Lung microvascular endothelial cell (primary cell): ENCODE results near the gene CMPK2. TPM values are rescaled to one million over a fixed set of nuclear protein-coding genes. Genes with fewer than 3 reads are reported as not detected.

Experiments
- DNase-seq, 2 donors: peaks; one replicate each; pipeline versions ENCODE4 v3.0.0 to v3.0.0-alpha.2; 2010; ENCODE audit warnings: low read depth in 2 of 2
- total RNA-seq: library from RNA; depleted of rRNA; stranded (reverse); fragments of >200 nt; gene quantifications from 2 replicates; pipeline ENCODE4 v1.2.1, GENCODE V29; 2014

Gene CMPK2
- total RNA-seq, 1 donor from 2014 or later, result 0.20 TPM

GRCh38 chr2:6845312-6845711, 20.4 kb downstream of the CMPK2 start:
- peak; percentile 31 to 44 for DNase-seq

GRCh38 chr2:6841537-6842287, 24.0 kb downstream of the CMPK2 start:
- DNase-seq, result no peak

DNA sequence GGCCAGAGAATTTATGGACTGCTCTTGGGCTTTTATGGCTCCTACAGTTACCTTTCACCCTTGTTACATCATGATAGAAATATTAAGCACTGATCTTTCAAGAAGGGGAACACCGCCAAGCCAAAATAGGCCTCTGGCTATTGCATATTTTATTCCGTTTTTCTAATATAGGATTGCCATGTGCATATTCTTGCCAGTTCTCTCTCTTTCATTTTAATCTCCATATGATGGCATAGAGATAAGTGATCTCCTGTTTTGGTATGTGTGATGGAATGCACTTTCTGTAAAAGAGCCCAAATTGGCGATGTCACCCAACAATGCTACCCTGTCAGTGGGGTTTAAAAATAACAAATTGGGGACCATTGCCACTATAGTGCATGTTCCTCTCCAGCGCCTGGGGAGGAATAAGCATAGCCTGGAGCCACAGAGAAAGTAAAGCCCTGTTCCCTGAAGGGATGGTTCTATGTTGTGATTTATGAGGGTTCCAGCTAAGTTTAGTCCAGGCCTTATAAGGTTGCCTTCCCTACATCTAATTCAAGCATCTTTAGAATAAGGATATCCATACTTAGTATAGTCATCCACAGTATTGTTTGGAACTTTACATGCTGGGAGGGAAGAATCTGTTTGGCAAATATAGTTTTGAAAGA, 26.9 kb downstream of the CMPK2 start:
- DNase-seq, result no peak

DNA sequence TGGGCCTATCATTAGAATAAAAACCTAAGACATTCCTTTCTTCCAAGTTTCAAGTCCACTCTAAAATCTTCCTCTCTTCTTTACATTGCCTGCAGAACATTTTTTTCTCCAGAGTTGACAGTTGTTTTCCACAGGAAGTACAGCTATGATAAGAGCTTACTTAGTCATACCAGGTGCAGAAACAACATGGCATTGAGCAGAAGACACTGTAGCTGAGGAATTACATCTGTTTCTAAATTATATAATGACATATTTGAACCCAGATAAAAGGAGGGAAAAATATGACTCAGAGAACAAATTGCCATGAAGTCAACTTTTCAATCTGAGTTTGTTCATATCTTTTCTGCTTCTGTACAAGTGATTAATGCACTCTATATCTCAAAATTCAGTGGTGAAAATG, 30.2 kb downstream of the CMPK2 start:
- peak in 1 of 2 donors; percentile 32 for DNase-seq

- no peak for DNase-seq
Measured at GRCh38 chr2:6834163-6834562, 31.5 kb downstream of the CMPK2 start.

- no peak for DNase-seq
Measured at GRCh38 chr2:6833300-6833604, 32.5 kb downstream of the CMPK2 start.

DNA sequence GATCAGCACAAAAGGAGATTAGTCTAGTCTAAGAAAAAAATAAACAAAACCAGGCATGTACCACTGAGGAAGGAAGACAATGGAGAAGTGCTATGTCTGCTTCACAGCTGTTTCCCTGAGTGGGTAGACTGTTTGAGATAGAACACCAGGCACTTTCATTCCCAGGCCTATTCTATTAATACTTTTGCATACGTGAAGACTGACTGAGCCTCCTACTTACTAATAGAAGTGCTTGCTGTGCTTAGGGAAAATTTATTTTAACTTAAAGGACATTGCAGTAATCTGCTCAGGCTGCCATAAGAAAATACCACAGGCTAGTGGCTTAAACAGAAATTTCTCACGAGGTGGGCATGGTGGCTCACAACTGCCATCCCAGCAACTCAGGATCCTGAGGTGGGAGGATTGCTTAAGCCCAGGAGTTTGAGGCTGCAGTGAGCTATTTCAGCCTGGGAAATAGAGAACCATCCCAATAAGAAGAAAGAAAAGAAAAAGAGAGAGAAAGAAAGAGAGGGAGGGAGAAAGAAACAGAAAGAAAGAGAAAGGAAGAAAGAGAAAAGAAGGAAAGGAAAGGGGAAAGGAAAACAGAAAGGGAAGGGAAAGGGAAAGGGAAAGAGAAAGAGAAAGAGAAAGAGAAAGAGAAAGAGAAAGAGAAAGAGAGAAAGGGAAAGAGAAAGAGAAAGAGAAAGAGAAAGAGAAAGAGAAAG, 33.0 kb downstream of the CMPK2 start:
- peak in 1 of 2 donors; percentile 47 for DNase-seq

DNA sequence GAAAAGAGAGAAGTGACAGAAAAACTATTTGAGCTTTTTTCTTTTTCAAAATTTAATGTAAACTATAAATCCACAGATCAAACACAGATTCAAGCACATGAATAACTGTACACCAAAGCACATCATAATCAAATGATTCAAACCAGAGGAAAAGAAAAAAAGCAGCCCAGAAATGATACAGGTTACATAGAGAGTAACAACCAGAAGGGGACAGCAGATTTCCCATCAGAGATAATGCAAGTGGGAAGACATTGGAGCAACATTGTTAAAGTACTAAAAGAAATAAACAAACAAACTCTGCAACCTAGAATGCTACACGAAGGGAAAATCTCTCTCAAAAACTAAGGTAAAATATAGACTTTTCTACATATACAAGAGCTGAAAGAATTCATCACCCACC, 34.5 kb downstream of the CMPK2 start:
- DNase-seq, result no peak

DNA sequence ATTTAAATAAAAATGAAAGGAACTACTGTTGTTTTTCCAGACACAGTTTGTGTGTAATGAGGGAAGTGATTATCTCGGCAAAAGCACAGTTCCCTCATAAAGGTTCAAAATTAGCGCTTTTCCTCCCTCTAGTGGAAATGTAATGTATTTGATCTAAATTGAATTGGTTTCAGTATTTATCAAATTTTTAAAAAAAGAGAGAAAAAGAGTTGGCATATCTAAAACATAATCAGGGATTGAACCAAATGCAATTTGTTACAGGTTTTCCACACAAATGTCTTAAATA, 37.5 kb downstream of the CMPK2 start:
- peak; percentile 54 to 74 for DNase-seq

- peak in 1 of 2 donors; percentile 4 for DNase-seq
Measured at GRCh38 chr2:6827566-6828298, 38.0 kb downstream of the CMPK2 start.

DNA sequence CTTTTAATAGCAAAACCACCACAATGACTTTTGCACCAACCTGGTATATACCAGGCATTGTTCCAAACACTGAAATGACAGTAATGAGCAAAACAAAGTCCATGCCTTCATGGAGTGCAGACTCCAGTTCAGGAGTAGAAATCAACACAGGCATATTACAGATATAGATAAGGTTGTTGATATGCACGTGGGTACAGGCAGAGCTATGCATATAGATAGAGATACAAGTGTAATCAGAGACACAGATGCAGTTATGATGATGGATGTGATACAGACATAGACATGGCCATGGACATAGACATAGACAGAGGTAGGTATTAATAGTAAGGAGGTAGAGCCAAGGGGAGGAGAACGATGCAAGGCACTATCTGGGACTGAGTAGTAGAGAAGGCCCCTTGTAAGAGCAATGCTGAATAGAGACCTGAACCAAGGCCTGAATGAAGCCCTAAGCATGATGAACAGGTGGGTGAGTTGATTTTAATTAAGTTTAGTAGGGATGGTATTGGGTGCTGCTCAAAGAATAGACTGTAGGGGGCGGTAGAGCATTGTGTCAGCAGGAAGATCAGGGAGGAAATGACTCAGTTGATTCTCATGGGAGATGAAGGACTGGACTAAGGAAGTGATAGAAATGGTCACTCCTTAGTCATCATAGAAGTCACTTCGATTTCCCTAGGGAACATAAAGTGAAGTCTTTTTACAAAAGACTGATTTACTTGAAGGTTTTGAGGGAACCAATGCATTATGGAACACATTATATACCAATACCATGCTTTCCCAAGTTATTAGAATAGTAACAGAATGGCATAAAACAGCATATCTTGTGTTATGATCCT, 39.4 kb downstream of the CMPK2 start:
- DNase-seq, result peak; percentile 30 to 94

DNA sequence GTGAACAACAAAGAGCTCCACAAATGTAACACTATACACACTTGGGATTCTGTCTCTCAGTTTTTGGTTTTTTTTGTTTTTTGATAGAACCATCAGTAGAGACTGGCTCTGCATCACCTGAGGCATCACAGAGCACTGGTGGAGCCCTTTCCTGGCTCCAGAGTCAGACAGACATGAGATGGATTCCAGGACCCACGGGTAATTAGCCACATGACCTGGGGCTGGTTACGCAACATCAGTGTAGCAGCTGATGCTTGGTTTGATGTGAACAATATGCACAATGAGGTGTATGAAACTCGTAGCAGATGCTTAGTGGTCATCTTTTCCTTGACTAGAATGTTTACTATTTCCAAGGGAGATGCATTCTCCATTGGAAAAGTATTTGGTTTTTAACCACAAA, 40.7 kb downstream of the CMPK2 start:
- DNase-seq, result peak in 1 of 2 donors; percentile 29

DNA sequence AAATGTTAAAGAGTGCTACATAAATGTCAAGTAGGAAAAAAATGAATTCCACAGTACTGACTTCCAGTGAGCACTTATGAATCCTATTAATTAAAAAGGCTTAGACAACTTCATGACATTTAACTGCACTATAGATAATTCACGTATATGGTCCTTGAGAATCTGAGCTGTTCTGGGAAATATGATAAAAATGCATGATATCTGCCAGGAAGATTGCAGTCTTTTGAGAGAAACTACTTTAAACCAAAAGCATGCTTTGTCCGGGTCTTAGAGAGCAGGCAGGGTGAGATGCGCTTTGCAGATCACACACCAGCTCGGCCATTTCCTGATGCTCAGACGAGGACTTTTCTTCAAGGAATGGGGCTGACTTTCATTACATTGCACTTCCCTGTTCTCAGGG, 42.6 kb downstream of the CMPK2 start:
- DNase-seq, result no peak

DNA sequence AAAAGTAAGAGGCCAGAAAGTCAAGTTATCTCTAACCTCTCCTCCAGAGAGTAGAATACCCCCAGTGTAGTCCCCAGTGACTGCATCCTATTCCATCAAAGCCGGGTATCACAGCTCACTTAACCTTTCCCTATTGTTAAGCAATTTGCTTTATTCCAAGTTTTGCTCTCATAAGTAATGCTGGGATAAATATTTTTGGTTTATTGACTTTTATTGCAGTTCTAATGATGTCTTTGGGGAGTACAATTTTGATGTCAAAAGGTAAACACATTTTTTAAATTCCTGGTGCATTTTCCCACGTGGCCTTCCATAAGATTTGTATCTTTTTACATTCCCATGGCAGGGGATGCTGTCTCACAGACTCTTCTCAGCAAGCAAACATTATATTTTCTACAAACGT, 43.3 kb downstream of the CMPK2 start:
- DNase-seq, result no peak

- DNase-seq, result no peak
Measured at GRCh38 chr2:6820903-6821584, 44.7 kb downstream of the CMPK2 start.

GRCh38 chr2:6820236-6820635, 45.5 kb downstream of the CMPK2 start:
- DNase-seq, result no peak

DNA sequence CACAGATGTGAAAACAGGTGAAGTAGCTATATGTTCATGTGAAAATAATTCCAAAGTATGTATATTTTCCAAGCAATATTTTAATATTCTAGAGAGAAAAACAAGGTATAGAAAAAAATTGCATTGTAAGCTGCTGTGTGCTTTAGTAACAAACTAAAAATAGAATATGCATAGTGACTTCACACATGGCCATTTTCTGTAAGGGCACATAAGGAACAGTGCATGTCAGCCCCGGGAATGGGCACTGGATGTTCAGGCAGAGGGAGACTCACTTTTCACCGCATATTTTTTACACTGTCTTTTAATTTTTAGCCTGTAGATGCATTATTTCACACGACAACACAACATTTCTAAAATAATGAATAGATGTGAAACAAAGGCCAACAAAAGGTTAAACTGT, 46.0 kb downstream of the CMPK2 start:
- DNase-seq, result no peak

GRCh38 chr2:6818012-6818411, 47.7 kb downstream of the CMPK2 start:
- no peak for DNase-seq

GRCh38 chr2:6814869-6815268, 50.8 kb downstream of the CMPK2 start:
- no peak for DNase-seq

DNA sequence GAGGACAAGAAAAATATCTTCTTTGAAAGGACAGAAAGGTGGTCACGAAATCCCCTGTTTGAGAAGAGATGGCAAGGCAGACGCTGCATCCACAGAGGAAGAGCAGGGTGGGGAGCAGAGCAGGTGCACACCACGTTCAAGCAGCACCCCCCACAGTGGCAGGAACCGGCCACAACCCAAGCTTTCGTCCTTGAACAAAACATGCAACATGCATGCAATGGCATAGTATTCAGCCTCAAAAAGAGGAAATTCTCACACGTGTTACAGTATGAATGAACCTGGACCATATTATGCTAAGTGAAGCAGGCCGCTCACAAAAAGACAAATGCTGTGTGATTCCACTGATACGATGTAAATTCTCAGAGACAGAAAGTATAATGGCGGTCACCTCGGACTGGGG, 51.4 kb downstream of the CMPK2 start:
- DNase-seq, result no peak

DNA sequence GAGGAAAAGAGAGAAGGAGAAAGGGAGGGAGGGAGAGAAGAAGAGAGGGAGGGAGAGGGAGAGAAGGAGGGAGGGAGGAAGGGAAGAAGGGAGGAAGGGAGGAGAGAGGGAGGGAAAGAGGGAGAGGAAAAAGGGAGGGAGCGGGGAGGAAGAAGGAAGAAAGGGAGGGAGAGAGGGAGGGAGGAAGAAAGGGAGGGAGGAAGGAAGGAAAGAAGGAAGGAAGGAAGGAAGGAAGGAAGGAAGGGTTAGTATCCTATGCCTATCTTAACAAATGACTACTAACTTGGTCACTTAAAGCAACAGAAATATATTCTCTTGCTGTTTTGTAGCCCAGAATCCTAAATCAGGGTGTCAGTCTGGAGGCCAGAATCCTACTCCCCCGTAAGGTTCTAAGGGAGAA, 52.1 kb downstream of the CMPK2 start:
- DNase-seq, result no peak
